HL-60 (cell line): Measurements from ENCODE around the gene GPC5.

Source experiments
- CTCF ChIP-seq: IDR thresholded peaks from one replicate; pipeline ENCODE4 v1.5.1; 2011; ENCODE audit warnings: low read length, control low read depth, inconsistent platforms; ENCODE audit not compliant: insufficient read depth
- GABPA ChIP-seq: IDR thresholded peaks from 2 replicates; pipeline ENCODE4 v1.6.1; 2012; ENCODE audit warnings: low read depth
- POLR2AphosphoS5 ChIP-seq: IDR thresholded peaks from 2 replicates; pipeline ENCODE4 v1.6.1; 2012; ENCODE audit warnings: low read depth
- REST ChIP-seq: IDR thresholded peaks from 2 replicates; pipeline ENCODE4 v1.6.1; 2012; ENCODE audit warnings: low read depth; ENCODE audit not compliant: insufficient replicate concordance
- SPI1 ChIP-seq: IDR thresholded peaks from 2 replicates; pipeline ENCODE4 v1.6.1; 2012; ENCODE audit warnings: low read depth, mild to moderate bottlenecking, borderline replicate concordance

DNA sequence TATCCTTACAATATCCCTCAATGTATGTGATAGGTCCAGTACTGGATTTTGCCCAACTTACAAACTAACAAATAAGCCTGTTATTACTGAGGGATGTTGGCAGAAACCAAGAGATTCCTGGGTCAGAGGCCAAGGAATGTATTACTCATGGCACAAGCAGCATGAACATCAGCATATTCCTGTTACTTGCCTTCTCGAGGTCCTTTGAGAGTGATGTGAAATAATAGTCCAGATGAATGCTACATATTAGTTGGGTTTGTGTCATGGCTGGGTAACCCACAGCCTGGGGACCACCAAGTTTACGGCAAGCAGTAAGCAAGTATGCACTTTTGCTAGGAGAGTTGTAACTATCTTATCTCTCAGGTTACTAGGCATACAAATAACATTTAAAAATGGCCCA is 1443.7 kb downstream of the GPC5 start:
- TF ChIP-seq GABPA = no peak
- TF ChIP-seq CTCF = no peak
- no peak for TF ChIP-seq POLR2AphosphoS5
- TF ChIP-seq REST = no peak
- no peak for TF ChIP-seq SPI1
